Stimulated activated CD4-positive, alpha-beta T cell treated with anti-CD3 and anti-CD28 coated beads, Interleukin-4, amount 100 ng/mL, for 48 hours (primary cell): ENCODE results near the gene C11orf24.
A peak's percentile ranks its signal among the peaks of the same experiment; 100 is the strongest.
"Not testable (repeated sequence)": the region's sequence is repeated elsewhere in the genome, so short reads cannot be mapped to it uniquely, and the experiment has no call there.

Experiments
- DNase-seq, 2 donors: peaks; one replicate each; pipeline ENCODE4 v3.0.0-alpha.2; 2020; ENCODE audit warnings: low read depth in 2 of 2

The C11orf24 gene

GRCh38 chr11:68299517-68299879 is 27.7 kb upstream of the C11orf24 start:
- DNase-seq, result not testable (repeated sequence)

GRCh38 chr11:68298659-68299516 is 27.1 kb upstream of the C11orf24 start:
- DNase-seq, result no peak

GRCh38 chr11:68297812-68298658 is 26.3 kb upstream of the C11orf24 start:
- peak; percentile 63 to 72 for DNase-seq

- DNase-seq, result no peak
These were observed 25.7 kb upstream of the C11orf24 start for GRCh38 chr11:68297494-68297811.

GRCh38 chr11:68297052-68297378 is 25.2 kb upstream of the C11orf24 start:
- DNase-seq, result no peak

- no peak for DNase-seq
These were observed 24.7 kb upstream of the C11orf24 start for GRCh38 chr11:68296344-68297051.

- DNase-seq, result no peak
These were observed 24.2 kb upstream of the C11orf24 start for GRCh38 chr11:68295940-68296339.

- DNase-seq, result no peak
These were observed 23.5 kb upstream of the C11orf24 start for GRCh38 chr11:68295271-68295670.

- no peak for DNase-seq
These were observed 21.9 kb upstream of the C11orf24 start for GRCh38 chr11:68293708-68294107.

GRCh38 chr11:68289456-68289855 is 17.7 kb upstream of the C11orf24 start:
- no peak for DNase-seq

GRCh38 chr11:68287419-68287818 is 15.6 kb upstream of the C11orf24 start:
- no peak for DNase-seq

- not testable (repeated sequence) for DNase-seq
These were observed 12.8 kb upstream of the C11orf24 start for GRCh38 chr11:68284588-68284987.

- no peak for DNase-seq
These were observed 11.1 kb upstream of the C11orf24 start for GRCh38 chr11:68282861-68283230.

- peak in 1 of 2 donors; percentile 34 for DNase-seq
These were observed 10.5 kb upstream of the C11orf24 start for GRCh38 chr11:68282141-68282860.

- no peak for DNase-seq
These were observed 7.9 kb upstream of the C11orf24 start for GRCh38 chr11:68279676-68280075.

- DNase-seq, result no peak
These were observed 5.1 kb upstream of the C11orf24 start for GRCh38 chr11:68276861-68277260.

- DNase-seq, result peak in 1 of 2 donors; percentile 38
These were observed 4.1 kb upstream of the C11orf24 start for GRCh38 chr11:68275721-68276507.

GRCh38 chr11:68274306-68274705 is 2.5 kb upstream of the C11orf24 start:
- no peak for DNase-seq

GRCh38 chr11:68273026-68273738 is 1.4 kb upstream of the C11orf24 start:
- DNase-seq, result no peak

GRCh38 chr11:68271023-68271780 is 571 bp downstream of the C11orf24 start:
- DNase-seq, result peak; percentile 34 to 50
